Erythroblast (primary cell): Measurements from ENCODE around the gene HK2.
"Not testable (repeated sequence)": the region's sequence is repeated elsewhere in the genome, so short reads cannot be mapped to it uniquely, and the experiment has no call there.

ENCODE experiments used
- GATA1 ChIP-seq: IDR thresholded peaks from 2 replicates; pipeline ENCODE4 v1.6.1; 2011; ENCODE audit warnings: low read depth, mild to moderate bottlenecking, control low read depth, low read length, moderate library complexity
- POLR2A ChIP-seq: IDR thresholded peaks from 2 replicates; pipeline ENCODE4 v1.6.1; 2011; ENCODE audit warnings: mild to moderate bottlenecking, low read length

- TF ChIP-seq POLR2A, GATA1: not testable (repeated sequence)
These were observed 73.6 kb downstream of the HK2 start for GRCh38 chr2:74907560-74907959.
